A673 (cell line): Measurements from ENCODE around the gene SIRPG. TPM values are rescaled to one million over a fixed set of nuclear protein-coding genes. Genes with fewer than 3 reads are reported as not detected.

Source experiments
- BruUV-seq: library from RNA; stranded (reverse); fragments of 400-500 nt; replicated peaks from 2 replicates; lab custom pipeline; 2021; lab: Mats Ljungman, UMichigan
- CTCF ChIA-PET: fragments of 300-600 bp; sonication (Branson Sonifier 250); formaldehyde crosslinking; loops from one replicate; lab custom pipeline; 2022; ENCODE audit warnings: antibody characterized with exemption; lab: Charles Lee
- POLR2A ChIA-PET: fragments of 300-600 bp; sonication (Branson Sonifier 250); formaldehyde crosslinking; loops from one replicate; lab custom pipeline; 2022; ENCODE audit warnings: antibody characterized with exemption; ENCODE audit not compliant: low non-redundant PET; lab: Charles Lee
- DNase-seq: peaks from one replicate; pipeline ENCODE4 v3.0.0-alpha.2; 2015; ENCODE audit warnings: low spot score
- H3K27ac ChIP-seq: fragments of 200-600 bp; sonication (generic); 2 replicates; pipeline ENCODE4 v1.5.1; 2016; ENCODE audit warnings: mixed run types, low read depth, mild to moderate bottlenecking, mixed read lengths, antibody characterized with exemption, low read length; ENCODE audit not compliant: poor library complexity, severe bottlenecking
- H3K27me3 ChIP-seq: fragments of 200-600 bp; sonication (generic); replicated peaks from 2 replicates; pipeline ENCODE4 v1.6.1; 2017; ENCODE audit warnings: mixed run types, low read depth, mild to moderate bottlenecking, mixed read lengths, antibody characterized with exemption, low read length; ENCODE audit not compliant: insufficient read depth, poor library complexity
- H3K36me3 ChIP-seq: fragments of 200-600 bp; sonication (generic); 2 replicates; pipeline ENCODE4 v1.6.1; 2016; ENCODE audit warnings: mixed run types, mild to moderate bottlenecking, mixed read lengths, antibody characterized with exemption, low read length; ENCODE audit not compliant: insufficient read depth, poor library complexity, severe bottlenecking
- H3K4me1 ChIP-seq: fragments of 200-600 bp; sonication (generic); 2 replicates; pipeline ENCODE4 v1.6.1; 2017; ENCODE audit warnings: mixed run types, mild to moderate bottlenecking, mixed read lengths, antibody characterized with exemption, low read length; ENCODE audit not compliant: insufficient read depth, poor library complexity, severe bottlenecking
- H3K4me3 ChIP-seq: fragments of 200-600 bp; sonication (generic); 2 replicates; pipeline ENCODE4 v1.5.1; 2016; ENCODE audit warnings: low read depth, mixed run types, mild to moderate bottlenecking, mixed read lengths, low read length; ENCODE audit not compliant: poor library complexity, severe bottlenecking
- H3K9me3 ChIP-seq: fragments of 200-600 bp; sonication (generic); 2 replicates; pipeline ENCODE4 v1.6.1; 2016; ENCODE audit warnings: mixed run types, low read depth, mild to moderate bottlenecking, mixed read lengths, antibody characterized with exemption, low read length; ENCODE audit not compliant: poor library complexity, severe bottlenecking
- EZH2 ChIP-seq: fragments of 200-600 bp; sonication (generic); IDR thresholded peaks from 2 replicates; pipeline ENCODE4 v1.6.1; 2017; ENCODE audit warnings: borderline replicate concordance, low read depth, mild to moderate bottlenecking, mixed read lengths, antibody characterized with exemption, low read length; ENCODE audit not compliant: poor library complexity, severe bottlenecking
- intact Hi-C: fragments of 100-400 bp; cut with micrococcal nuclease; formaldehyde crosslinking; loops from one replicate; pipeline ENCODE4 v1.10.0; 2022; ENCODE audit not compliant: unreplicated experiment
- total RNA-seq: library from RNA; stranded (reverse); gene quantifications from 2 replicates; pipeline ENCODE4 v1.2.3, GENCODE V29; 2021
- TF ChIP-seq, protein P1 (sequence below): fragments of 300-800, 200-600 bp; sonication (generic); conservative IDR thresholded peaks from 2 replicates; pipeline ENCODE4 v1.5.1; 2017; ENCODE audit warnings: low read depth, mild to moderate bottlenecking, antibody characterized with exemption, low read length, moderate library complexity, mixed read lengths

The SIRPG gene
- total RNA-seq, 1 experiment from 2014 or later, result not detected

- DNase-seq, result no peak
- Histone ChIP-seq H3K4me3 (no peak overlapping the region), H3K4me1 (no peaks in the 10 kb centered on the region), H3K27me3 (no peaks in the 10 kb centered on the region), H3K27ac (no peak overlapping the region), H3K36me3 (no peaks in the 10 kb centered on the region), H3K9me3 (no peaks in the 10 kb centered on the region)
- POLR2A ChIA-PET, result no interaction called here
- intact Hi-C loops, result no loop called here
- CTCF ChIA-PET, result no interaction called here
- BruUV-seq, result no TSS peak
- TF ChIP-seq, protein P1, sequence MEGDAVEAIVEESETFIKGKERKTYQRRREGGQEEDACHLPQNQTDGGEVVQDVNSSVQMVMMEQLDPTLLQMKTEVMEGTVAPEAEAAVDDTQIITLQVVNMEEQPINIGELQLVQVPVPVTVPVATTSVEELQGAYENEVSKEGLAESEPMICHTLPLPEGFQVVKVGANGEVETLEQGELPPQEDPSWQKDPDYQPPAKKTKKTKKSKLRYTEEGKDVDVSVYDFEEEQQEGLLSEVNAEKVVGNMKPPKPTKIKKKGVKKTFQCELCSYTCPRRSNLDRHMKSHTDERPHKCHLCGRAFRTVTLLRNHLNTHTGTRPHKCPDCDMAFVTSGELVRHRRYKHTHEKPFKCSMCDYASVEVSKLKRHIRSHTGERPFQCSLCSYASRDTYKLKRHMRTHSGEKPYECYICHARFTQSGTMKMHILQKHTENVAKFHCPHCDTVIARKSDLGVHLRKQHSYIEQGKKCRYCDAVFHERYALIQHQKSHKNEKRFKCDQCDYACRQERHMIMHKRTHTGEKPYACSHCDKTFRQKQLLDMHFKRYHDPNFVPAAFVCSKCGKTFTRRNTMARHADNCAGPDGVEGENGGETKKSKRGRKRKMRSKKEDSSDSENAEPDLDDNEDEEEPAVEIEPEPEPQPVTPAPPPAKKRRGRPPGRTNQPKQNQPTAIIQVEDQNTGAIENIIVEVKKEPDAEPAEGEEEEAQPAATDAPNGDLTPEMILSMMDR, result no peak
- no peak for TF ChIP-seq EZH2
Measured at GRCh38 chr20:1652104-1652503, 5.5 kb downstream of the SIRPG start.

GRCh38 chr20:1651268-1652058 lies 6.1 kb downstream of the SIRPG start:
- Histone ChIP-seq H3K9me3 (no peaks in the 10 kb centered on the region), H3K4me3 (no peak overlapping the region), H3K27ac (no peak overlapping the region), H3K4me1 (no peaks in the 10 kb centered on the region), H3K36me3 (no peaks in the 10 kb centered on the region), H3K27me3 (no peaks in the 10 kb centered on the region)
- no peak for DNase-seq
- TF ChIP-seq, protein P1, result no peak
- no peak for TF ChIP-seq EZH2
- BruUV-seq, result no TSS peak
- intact Hi-C loops, result no loop called here
- CTCF ChIA-PET, result no interaction called here
- POLR2A ChIA-PET, result no interaction called here

DNA sequence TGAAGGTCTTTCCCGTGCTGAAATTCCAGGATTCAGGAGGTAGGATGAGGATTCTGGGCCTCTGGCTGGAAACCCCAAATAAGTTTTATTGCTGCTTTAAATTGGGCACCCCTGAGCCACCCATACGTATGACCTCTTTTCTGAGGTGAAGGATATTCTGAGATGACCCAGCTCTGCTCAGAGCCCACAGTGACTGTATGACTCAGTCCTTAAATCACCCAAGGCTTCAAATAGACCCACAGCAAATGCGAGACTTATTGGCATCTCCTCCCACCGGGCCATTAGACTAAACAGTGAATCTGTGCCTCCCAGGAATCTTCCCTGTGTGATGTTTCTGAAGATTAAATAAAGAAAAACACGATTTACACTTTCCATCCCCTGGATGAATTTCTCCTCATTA lies 9.5 kb downstream of the SIRPG start:
- H3K4me3 ChIP-seq, result no peak overlapping the region
- H3K36me3 ChIP-seq, result no peaks in the 10 kb centered on the region

More for the DNA sequence above, 9.5 kb downstream of the SIRPG start:
- CTCF ChIA-PET, result no interaction called here
- BruUV-seq, result no TSS peak
- Histone ChIP-seq H3K4me1 (no peaks in the 10 kb centered on the region), H3K27ac (no peak overlapping the region), H3K9me3 (no peaks in the 10 kb centered on the region), H3K27me3 (no peaks in the 10 kb centered on the region)
- intact Hi-C loops, result no loop called here
- no peak for DNase-seq
- TF ChIP-seq, protein P1, result no peak
- no peak for TF ChIP-seq EZH2
- POLR2A ChIA-PET, result no interaction called here
